ENCODE measurements around the gene GTF3C4.
"Not testable (repeated sequence)": the region's sequence is repeated elsewhere in the genome, so short reads cannot be mapped to it uniquely, and the experiment has no call there.

The GTF3C4 gene

DNA sequence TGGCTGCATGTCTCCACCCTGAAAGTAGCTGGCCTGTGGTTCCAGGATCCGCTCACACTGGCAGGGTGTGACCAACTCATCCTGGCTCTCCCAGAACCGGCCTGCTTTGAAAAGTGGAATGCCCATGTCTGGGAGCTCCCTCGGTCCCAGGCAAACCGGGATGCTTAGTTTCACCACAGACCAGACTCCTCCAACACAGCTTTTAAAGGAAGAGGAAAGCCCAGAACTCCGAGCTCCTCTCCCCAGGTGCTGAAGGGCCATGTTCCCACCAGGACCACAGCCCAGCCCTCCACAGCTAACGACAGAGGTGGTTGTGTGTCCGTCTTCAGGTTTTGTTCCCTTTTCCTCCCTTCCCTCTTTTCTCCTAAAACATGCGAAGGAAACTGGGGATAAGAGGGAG, 38.0 kb downstream of the GTF3C4 start:
- DNase-seq, result no peak

DNA sequence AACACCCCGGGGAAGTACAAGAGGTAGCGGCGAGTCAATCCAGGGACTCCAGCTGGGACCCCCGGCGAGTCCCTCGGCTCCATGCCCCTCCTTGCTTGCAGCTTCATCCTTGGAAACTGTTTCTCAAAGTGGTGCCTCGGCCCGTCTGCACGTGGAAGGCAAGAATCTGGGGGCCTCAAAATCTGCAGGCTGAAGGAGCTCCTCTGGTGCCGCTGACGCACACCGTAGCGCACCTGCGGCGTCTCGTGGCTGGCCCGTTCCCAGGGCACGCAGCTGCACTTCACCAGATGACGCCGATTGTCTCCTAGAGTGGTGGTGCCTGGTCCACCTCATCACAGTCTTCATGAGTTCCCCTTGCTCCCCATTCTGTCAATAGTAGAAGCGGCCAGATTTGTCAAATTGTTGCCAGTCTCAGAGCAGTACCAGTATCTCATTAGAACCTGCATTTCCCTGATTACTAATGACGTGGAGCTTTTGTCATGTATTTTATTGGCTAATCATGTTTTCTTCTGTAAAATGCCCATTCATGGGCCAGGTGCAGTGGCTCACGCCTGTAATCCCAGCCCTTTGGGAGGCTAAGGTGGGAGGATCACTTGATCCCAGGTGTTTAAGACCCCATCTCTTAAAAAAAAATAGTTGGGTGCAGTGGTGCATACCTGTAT, 38.6 kb downstream of the GTF3C4 start:
- no peak for DNase-seq

DNA sequence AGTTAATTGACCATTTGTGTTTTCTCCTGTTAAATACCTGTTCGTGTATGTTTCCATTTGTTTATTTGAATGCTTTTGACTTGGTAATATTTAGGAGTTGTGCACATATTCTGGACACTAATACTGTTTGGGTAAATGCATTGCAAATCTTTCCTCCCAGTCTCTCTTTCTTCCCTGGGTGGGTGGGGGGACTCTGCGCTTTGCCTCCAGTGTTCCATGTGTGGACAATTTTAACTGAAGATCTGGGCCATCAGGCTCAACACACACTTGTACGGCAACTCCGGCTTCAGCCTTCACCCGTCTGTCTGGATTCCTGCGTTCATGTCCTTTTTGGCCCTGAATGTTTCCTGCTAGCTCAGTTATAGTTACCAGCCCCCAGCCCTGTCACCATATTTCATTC, 40.1 kb downstream of the GTF3C4 start:
- no peak for DNase-seq

DNA sequence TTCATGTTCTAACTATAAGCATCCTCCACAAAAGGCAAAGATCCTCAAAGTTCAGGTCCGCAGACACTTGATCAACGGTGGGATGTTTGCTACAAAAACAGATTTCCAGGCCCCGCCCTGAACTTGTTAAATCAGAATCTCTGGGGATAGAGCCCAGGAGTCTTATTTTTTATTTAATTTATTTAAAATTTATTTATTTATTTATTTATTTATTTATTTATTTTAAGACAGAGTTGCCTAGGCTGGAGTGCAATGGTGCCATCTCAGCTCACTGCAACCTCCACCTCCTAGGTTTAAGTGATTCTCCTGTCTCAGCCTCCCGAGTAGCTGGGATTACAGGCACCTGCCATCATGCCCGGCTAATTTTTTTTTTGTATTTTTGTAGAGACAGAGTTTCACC, 40.9 kb downstream of the GTF3C4 start:
- DNase-seq, result not testable (repeated sequence)

DNA sequence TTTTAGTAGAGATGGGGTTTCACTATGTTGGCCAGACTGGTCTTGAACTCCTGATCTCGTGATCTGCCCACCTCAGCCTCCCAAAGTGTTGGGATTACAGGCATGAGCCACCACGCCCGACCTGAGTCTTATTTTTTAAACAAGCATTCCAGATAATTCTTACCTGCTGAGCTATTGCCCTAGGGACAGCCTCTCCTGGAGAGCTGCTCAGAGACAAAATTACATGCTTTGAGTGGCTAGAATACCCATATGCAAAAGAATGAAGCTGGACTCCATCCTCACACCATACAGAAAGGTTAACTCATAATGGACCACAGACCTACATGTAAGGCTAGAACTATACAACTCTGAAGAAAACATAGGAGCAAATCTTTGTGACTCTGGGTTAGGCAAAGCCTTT, 41.6 kb downstream of the GTF3C4 start:
- DNase-seq, result no peak

DNA sequence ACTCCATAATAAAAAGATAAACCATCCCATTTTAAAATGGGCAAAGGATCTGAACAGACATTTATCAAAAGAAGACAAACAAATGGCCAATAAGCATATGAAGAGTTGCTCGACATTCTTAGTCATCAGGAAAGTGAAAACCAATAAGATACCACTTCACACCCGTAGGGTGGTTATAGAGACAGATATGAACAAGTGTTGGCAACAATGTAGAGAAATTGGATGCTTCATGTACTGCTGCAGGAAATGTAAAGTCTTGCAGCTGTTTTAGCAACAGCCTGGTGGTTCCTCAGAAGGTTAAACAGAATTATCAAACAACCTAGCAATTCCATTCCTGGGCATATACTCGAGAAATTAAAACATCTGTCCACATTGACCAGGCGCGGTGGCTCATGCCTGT, 42.5 kb downstream of the GTF3C4 start:
- DNase-seq, result no peak

DNA sequence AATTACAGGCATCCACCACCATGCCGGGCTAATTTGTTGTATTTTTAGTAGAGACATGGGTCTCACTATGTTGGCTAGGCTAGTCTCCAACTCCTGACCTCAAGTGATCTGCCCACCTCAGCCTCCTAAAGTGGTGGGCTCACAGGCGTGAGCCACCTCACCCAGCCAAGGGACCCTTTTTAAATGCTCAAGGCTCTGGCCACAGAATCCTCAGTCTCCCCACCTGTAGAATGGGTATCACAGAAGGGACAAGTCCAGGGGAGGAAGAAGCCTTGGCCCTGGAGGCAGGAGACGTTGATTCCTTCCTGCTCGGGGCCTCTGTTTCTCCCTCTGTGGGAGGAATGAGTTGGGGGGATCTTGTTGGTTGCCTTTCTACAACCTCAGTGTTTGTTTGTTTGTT, 45.7 kb downstream of the GTF3C4 start:
- no peak for DNase-seq

DNA sequence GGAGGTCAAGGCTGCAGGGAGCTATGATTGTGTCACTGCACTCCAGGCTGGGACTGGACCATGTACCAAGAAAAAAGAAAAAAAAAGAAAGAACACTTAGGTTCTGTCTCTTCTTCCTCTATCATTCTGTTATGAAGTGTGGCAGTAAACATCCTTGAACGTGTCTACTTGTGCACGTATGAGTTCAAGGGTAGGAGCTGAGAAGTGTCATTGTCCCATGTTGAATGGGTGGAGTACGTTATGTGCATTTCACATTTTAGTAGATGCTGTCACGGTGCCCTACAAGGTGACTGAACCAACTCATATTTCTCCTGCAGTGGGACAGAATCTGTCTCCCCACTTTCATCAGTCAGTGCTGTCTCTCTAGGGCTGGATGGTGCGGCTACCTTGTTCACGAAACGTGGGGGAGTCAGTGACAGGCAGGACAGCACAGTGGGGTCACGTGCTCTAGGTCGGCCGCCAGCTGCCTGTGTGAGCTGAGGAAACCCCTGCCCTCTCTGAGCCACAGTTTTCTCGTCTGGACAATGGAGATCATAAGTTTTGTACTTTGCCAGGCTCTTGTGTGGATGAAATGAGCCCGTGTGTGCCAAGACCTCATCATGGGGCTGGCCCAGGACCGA, 47.2 kb downstream of the GTF3C4 start:
- DNase-seq, result no peak

DNA sequence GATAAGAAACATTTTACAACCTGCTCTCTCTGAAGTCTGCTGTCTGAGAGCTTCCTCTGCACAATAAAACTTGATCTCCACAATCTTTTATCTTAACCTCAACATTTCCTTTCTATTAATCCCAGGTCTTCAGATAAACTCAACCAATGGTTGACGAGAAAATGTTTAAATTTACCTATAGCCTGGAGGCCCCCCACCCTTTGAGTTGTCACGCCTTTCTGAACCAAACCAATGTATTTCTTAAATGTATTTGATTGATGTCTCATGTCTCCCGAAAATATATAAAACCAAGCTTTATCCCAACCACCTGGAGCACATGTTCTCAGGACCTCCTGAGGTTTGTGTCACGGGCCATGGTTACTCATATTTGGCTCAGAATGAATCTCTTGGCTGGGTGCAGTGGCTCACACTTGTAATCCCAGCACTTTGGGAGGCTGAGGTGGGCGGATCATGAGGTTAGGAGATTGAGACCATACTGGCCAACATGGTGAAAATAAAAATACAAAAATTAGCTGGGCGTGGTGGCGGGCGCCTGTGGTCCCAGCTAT, 48.2 kb downstream of the GTF3C4 start:
- DNase-seq, result not testable (repeated sequence)

DNA sequence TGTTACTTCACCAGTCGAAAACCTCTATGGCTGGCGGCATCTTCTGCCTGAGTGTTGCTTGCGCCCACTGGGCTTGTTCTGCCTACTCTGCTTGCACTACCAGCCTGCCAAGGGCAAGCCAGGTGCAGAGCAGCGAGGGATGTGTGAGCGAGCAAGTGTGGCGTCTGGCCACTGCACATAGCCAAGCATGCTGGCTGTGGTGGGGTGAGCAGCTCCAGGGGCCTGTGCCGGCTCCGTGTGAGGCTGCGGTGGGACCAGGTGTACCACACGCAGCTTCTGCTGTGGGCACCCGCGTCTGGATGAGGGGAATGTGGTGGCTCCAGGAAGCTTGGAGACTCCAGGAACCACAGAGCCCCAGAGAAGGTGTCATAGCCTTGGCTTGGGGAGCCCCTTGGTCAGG, 51.4 kb downstream of the GTF3C4 start:
- DNase-seq, result no peak

DNA sequence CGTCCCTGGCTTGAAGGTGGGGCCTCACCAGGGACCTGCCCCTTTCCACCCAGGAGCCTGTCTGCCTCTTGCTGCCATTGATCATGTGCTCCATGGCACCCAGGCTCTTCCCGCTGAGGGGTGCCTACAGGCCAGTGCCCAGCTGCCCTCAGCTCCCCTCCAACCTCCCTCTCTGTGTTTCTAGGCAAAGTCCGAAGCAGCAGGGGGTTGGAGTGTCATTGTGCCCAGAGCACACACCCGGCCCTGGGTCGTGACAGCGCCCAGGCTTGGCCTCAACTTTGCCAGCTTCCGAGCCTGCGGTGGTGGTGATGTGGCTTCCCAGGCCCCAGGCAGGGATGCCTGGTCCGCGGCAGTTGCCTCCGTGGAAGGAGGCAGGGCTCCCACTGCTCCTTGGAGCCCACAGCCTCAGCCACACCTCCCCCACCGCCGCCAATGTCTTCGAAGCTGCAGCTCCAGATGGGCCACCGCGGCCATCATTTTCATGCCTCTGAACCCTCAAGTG, 52.4 kb downstream of the GTF3C4 start:
- DNase-seq, result no peak

DNA sequence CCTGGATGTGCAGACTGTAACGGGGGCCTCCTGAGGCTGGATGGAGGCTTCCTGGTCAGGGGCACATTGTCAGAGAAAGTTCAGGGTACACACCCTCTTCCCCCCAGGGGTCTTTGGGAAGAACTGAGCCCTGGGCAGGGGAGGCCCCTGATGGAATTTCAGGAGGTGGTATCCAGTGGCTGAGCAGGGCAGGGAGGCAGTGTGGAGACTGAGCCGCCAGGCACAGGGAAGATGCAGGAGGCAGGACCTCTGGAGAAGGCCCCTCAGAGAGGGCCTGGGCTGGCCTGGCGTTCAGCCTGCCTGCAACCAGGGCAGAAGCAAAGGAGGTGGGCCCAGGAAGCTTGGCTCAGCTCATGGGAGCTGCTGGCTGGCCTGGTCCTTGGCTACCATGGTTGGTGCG, 53.5 kb downstream of the GTF3C4 start:
- DNase-seq, result no peak

DNA sequence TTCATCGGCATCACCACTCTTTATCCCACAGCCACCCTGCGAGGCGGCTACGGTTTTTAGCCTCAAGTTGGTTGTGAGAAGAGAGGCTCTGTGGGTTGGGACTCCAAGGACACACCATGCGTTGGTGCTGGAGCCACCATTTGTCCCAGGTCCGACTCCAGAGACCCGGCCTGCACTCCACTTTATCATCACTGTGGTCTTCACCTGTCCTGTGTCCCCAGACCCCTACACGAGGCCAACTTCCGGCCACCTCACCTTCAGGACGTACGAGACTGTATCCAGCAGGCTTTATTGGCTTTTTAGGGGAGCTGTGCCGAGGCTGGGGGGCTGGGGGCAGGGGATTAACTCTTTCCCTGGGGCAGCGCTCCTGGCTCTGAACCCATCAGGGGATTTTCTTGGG, 55.0 kb downstream of the GTF3C4 start:
- DNase-seq, result no peak

DNA sequence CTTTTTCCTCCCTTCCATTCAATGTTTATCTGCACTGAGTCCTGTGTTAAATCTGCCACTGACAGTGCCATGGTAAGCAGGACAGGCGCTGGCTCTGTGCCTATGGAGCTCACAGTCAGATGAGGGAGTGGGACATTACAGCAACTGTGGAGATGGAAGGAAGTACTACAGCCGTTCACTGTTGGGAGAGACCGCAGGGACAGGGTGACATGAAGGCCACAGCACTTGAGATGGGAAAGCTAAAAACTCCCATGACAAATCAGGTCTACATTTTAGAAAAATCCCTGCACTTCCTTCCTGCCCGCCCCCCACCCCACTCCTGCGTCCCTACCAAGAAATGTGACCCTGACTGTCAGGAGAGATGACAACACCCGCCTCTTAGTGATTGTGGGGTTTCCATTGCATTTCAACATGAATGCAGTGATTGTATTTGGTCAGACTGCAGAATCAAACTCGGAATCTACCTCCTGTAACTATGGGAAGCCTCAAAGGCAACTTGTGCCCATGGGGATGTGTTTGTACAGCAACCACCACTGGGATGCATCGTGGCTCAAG, 56.4 kb downstream of the GTF3C4 start:
- DNase-seq, result no peak

DNA sequence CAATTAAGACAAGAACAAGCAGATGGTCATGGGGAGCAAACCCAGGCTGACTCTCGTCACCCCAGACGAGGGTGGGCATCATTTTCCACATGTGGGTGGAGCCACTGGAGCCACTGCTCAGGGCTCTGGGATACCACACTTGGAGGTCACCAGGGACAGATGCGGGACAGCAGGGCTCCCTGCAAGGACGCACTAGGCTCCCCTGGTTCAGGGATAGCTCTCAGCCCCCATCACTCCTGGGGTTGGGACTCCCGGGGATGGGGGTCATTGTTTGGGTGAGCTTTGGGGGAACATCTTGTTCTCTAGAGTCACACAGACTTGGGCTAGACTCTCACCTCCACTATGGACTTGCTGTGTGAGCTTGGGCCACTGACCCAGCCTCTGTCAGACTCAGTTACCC, 57.8 kb downstream of the GTF3C4 start:
- DNase-seq, result no peak

DNA sequence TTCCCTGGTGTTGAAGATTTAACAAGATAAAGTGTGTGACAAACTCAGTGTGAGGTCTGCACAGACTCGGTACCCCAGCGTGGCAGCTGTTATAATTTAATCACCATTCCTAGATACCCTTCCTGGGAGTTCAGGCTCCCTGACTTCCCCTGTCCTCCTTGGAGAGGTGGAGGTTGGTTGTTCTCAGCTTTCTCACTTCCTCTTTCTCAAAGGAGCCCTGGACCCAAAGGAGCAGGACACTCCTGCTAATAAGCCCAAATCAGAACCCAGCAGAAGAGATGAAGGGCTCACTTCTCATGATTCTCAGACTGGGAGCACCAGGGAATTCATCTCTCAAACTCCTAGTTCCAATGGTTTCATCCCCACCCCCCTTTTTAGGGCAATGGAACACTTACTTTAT, 58.2 kb downstream of the GTF3C4 start:
- no peak for DNase-seq

DNA sequence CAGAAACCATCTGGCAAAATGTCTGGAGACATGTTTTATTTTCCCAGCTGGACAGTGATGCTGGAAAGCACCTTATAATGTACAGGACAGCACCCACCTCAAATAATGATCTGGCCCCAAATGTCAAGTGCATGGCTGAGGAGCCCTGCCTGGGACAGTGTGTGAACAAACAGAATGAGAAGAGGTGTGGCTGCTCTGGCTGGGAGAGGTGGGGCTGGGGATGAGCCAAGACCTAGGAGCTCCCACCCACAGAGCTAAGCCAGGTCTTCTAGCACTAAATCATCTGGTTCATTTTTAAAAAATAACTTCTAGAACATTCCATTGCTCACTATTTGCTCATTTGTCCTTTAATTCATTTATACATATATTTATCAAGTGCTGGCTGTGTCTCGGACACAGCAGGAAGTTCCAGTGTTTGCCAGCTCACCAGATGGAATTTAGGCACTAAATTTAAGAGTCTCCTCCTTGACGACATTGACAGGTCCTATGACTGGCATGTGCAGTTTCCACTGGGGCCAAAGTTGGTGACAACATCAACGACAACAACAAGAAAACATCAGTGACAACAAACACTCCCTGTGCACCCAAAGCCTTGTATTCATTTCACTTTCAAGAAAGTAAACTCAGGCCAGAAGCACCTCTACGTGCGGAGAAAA, 59.1 kb downstream of the GTF3C4 start:
- no peak for DNase-seq

DNA sequence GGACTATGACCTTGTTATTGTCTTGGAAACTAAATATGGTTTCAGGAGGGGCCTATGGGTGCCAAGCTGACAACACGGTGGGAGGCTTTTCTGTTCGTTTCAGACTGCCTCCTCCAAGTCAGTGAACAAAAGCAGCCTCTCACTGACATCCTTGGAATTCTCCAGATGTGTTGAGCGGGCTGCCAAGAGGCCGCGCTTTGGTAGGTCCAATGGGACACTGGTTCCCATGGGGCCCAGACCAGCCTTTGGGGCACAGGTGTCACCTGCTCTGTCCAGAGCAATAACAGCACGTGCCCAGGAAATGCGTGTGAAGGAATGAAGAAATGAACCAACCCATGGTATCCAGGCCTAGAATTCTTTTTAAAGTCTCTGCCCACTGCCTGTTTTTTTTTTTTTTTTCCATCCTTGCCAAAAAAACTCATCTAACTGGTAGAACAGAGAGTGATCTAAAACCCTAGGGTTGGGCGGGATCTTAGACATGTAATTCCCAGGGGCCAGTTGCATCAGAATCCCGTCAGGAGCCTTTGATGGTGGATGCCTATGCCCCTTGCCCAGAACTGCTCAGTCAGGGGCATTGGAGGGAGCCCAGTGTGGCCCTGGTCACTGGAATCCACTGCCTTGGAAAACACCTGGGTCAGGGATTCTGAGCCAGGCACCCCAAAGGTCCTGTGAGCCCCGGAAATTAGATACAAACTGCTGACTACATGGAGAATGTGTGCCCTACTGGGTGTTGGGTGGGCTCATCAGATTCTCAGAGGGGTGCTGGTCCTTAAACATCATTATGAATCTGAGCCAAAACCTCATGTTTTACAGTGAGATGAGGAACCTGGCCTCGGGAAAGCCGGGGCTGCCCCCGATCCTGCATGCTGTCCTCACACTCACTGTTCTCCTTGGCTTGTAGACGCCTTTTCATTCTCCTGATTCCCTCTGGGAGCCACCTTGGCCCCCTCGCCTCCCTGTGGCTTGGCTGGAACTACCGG, 60.1 kb downstream of the GTF3C4 start:
- no peak for DNase-seq

DNA sequence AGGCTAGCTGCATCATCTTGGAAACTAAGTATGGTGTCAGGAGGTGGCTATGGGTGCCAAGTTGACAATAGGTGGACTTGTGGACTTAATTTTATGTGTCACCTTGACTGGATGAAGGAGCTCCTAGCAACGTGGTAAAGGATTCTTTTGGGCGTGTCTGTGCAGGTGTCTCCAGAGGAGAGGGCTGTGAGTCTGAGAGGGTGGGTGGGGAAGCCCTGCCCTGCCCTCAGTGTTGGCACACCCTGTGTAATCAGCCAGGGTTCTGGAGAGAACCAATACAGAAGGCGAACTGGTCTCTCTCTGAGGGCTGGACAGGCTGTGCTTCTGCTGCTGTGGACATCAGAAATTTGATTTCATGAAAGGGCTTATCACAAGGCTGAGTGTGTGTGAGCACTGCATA, 61.0 kb downstream of the GTF3C4 start:
- DNase-seq, result no peak

DNA sequence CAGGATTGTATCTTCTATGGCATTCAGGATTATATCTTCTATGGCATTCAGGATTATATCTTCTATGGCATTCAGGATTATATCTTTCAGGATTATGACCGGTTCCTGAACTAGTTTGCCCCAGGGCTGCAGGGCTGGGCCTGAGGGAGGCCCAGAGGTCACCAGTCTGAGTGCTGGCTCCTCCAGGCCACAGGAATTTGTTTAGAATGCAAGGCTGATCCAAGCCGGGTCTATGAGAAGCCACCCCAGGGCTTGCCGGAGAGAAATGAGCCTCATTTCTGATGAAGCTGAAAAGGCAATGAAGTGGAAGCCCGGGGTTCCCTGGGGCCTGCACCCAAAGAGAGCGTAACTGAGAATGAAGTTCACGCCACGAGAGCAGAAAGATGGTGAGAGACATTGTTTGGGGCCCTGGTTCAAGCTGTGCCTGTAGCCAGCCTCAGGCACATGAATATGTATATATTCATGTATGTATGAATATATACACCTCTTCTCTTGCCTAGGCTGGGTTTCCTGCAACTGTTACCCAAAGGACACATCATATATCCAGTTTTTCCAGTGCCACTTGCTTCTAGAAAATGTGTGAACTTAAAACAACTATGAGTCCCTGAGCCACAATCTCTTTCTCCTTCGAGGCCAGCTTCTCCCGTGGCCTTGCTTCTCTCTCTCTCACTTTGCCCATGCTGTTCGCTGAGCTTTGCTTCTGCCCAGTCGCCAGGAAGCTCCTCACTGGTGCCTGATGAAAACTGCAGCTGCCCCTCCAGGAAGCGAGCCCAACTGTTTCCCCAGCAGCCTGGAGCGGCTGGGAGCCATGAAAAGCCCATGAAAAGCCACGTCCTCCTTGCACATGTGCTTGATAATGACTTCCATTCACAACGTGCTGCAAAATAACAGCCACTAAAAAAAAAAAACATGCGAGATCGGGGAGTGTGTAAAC, 62.3 kb downstream of the GTF3C4 start:
- DNase-seq, result no peak

DNA sequence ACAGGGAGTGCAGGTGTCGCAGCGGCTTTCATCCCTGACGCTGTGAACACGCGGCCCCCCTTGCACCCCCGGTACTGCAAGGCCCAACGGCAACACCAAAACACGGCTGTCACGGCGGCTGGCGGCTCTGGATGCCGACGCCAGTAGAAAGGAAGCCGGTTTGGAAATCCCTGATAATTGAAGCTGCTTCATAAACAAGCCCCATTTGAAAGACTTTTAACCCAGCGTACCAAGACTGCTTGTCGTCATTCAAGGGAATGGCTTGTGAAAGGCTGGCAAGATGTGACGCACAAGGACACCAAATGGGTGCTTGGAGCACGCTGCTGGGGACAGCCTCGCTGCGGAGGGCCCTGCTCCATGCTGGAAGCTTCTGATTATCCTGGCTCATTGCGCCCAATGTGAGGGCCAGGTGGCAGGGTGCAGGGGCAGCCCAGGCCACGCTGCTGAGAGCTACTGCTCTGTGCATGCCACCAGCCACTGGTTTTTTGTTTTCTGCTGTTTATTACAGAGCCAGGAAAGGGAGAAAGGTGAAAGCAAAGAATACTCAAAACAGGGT, 63.1 kb downstream of the GTF3C4 start:
- DNase-seq, result peak; percentile 4
